Fibroblast of skin of left quadriceps (primary cell): ENCODE data around the gene LRP2BP.

Experiments
- DNase-seq, 2 experiments: peaks; one replicate each; pipeline ENCODE4 v3.0.0-alpha.2; 2013; ENCODE audit warnings: low read depth in 2 of 2

Gene LRP2BP

DNA sequence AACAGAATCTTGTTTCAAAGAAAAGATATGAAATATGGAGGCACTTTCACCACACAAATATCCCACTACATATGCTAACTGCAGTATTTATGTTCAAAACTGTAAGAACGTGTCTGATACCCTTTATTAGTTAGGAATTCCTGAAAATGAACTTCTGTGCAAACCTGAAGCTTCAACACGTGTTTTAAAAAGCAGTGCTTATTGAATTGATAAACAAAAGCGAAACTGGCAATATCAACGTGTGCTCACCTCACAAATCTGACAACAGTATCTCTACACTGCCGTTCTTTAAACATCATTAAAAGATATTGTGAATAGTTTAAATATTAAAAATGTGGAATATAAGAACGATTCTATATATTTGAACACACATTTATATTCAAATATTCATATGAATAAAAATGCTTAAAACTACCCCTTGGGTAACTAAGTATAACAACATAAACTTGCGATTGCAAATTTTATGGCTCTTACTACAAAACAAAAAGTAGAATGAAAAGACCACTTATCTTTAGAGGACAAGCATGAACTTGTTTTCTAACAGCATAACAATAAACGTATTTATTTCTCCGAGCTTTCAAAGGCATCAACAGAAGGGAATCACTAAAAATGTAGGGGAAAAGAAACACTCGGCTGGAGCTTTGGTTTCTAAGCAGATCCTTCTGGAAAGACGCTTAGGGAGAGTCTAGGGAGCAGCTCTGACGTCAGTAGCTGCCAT lies at the start of gene LRP2BP:
TSS of gene LRP2BP (minus strand) at position 687 of the 718 bp plus-strand sequence. CDS start 17,738 bp downstream, outside the sequence.
- DNase-seq, result no peak

DNA sequence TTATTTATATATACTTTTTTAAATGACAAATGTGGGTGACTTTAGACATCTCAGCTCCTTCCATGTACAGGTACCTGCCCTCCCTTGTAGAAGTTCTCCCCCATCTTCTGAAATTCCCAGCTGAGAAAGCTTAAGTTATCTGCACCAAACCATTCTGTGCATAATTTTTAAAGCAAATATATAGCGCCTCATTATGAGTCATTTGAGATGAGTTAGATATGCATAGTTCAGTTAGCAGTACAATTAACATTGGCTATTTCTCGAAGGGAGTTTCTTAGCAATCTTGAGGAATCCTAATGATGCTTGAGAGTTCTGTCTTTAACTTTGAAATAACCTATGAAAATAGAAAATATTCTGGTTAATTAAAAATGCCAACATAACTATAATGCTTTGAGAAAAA lies 49.5 kb upstream of the LRP2BP start:
- no peak for DNase-seq

DNA sequence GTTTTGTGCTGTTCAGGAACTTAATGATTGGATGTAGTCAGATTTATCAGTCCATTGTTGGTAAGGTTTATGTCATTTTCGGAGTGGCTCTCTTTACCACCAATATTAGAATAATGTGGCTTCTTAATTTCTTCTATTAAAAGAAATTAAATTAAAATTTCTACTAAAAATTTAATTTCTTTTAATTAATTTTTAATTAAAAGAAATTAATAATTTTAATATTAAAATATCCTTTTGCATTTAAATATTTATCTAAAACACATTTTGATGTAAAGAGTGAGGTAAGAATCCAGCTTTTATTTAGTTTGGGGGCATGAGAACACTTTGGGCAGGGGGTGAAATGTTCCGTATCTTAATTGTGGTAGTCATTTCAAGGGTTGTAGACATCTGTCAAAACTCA lies 45.8 kb upstream of the LRP2BP start:
- no peak for DNase-seq

DNA sequence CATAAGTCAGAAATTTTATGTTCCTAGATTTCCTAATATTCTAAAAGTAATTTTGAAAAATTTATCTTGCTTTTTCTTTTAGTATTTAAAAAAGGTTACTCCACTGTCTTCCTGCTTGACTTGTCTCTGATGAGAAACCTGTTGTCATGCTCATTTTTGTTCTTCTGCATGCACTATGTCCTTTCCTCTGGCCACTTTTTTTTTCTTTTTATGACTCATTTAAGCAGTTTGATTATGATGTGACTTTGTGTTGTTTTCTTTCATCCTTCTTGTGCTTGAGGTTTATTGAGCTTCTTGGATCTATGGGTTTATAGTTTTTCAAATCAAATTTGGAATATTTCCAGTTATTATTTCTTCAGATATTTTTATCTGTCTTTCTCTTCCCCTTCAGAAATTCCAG lies 42.1 kb upstream of the LRP2BP start:
- DNase-seq, result no peak

DNA sequence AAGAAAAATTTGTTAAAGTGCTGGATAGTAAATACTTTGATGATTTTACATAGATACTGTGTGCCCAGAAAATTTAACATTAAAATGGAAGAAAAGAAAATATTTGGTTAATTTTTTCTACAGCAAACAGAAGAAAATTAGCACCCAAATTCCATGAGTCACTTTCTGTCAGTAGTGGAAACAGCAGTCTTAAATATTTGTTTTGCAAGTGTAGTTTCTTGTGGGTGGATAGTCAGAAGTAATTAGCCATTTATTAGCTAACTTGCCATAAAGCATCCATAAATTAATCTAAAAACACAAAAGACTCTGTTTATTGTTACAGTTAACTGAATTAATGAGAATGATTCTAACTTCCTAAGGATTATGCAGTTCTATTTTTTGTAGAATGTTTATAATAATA lies 39.7 kb upstream of the LRP2BP start:
- DNase-seq, result no peak

DNA sequence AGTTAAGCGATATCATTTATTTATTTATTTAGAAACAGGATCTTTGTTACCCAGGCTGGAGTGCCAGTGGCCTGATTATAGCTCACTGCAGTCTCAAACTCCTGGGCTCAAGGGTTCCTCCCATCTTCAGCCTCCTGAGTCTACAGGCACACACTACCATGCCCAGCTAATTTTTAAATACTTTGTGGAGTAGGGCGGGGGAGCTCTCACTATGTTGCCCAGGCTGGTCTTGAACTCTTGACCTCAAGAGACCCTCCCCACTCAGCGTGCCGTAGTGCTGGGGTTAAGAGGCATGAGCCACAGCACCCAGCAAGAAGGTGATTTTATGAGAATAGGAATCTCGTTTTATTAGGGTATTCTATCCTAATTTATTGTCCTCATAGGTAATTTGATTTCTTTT lies 33.9 kb upstream of the LRP2BP start:
- no peak for DNase-seq

DNA sequence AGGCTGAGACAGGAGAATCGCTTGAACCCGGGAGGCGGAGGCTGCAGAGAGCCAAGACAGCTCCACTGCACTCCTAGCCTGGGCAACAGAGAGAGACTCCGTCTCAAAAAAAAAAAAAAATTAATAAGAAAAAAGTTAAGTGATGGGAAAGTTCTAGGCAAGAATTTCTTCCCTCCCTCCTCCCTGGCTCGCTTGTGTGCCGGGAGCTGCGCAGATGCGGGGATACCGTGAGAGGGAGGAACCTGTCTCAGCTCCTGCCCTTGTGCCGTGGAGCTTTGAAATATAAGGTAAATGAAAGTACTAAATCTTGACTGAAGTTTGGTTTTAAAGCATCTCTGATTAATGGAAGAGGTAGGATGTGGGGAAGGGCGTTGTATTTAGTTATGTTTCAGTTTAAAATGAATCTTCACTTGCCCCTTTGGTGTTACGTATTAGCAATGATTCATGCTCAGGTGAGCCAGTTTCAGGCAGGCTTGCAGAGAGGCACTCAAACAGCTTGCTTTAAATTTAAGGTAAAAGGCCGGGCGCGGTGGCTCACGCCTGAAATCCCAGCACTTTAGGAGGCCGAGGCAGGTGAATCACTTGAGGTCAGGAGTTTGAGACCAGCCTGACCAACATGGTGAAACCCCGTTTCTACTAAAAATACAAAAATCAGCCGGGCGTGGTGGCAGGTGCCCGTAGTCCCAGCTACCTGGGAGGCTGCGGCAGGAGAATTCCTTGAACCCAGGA lies 31.4 kb upstream of the LRP2BP start:
- DNase-seq, result no peak

DNA sequence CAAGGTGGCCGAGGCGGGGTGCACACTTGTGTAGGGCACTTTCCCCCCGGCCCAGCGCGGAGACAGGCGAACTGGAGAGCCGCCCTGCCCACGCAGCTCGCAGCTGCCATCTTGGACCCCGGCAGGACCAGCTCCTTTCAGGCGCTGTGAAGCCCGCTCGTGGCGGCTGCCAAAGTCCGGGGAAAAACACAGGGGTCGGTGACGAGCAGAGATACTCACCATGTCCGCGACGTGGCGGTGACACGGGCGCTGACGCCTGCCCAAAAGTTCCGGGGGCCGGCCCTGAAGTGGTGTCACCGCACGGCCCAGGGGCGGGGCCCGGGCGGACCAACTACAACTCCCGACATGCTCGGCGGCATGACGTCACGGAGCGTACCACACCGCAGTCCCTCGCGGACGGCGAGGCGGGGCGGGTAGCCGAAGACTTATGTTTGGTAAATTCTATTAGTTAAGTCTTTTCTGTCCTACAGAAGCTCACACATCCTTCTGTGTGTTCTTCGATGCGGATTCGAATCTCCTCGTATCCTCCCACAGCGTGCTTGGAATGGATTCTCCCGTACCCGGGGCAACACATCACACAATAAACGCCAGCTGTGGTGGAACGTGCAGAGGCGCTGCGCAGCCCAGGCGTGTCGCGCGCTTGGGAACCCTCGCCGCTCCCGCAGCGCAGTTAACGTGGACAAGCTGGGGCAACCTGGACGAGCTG lies 30.1 kb upstream of the LRP2BP start, which contains the start of gene UFSP2:
TSS of gene UFSP2 (minus strand) at position 318 of the 706 bp plus-strand sequence. CDS start at position 222, 96 bp downstream.
- DNase-seq, result peak; percentile 78 to 81

DNA sequence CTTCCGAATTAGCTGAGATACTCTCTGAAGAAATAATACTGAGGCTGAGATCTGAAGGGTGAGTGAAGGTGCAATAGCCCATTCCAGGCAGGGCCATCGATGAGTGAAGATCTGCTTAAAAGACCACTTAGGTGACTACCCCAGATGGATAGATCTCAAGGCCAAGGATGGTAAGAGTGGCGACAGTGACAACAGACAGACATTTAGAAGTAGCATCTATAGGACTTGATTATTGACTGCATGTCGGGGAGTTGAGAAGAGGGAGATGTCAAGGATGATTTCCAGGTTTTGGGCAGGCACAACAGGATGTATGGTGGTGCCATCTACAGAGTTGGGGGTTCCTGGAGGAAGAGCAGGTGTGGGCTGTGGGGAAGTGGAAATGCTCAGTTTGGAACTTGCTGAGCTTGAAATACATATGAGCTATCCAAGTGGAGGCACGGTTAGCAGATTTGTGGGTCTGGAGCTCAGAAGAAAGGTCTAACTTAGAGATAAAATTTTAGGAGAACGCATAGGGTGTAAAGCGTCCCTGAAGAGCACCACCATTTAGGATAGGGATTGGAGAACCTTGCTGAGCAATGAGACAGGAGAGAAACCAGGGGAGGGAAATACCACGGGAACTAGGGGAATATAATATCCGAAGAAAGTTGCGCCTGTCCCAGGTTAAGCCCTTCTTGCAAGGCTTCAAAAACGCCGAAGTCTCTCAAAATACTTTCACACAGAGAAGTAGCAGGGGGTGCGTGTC lies 29.4 kb upstream of the LRP2BP start:
- DNase-seq, result peak; percentile 3 to 13

DNA sequence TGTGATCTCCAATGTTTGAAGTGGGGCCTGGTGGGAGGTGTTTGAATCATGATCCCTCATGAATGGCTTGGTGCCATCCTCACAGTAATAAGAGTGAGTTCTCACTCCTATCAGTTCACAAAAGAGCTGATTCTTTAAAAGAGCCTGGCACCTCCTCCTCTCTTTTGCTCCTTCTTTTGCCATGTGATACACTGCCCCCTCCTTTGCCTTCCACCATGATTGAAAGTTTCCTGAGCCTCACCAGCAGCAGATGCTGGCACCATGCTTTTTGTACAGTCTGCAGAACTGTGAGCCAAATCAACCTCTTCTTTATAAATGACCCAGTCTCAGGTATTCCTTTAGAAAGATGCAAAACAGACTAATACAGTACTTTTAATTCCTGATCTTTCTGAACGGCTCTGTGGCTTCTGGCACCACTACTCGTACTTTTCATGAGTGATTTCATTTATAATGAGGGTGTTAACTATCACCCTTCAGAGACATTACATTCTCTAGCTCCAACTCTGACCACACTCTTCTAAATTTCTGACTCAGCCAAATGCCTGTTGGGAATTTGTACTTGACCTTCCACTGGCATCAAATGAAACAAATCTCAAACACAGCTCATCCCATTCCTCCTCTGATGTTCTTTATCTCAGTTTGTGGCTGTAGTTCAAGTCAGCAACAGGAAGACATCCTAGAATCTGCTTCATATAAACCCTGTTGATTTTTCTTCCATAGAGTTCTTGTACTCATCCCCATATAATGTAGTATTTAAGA lies 25.8 kb upstream of the LRP2BP start:
- DNase-seq, result peak; percentile 28 to 45

DNA sequence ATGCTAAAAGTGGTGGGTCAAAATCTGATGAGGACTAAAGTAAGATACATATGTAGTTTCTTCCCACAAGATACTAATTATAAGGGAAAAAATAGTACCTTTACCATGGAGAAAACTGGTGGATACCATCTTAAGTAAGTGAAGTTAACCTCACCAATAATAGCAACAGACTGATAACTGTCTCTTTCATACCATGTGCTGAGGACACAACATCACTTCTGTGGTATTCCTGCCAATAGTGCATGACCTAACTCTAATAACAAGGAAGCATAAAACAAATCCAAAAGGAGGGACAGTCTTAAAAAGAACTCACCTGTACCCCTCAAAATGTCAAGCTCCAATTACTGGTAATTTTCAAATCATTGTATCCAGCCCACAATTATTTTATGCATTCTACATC lies 21.2 kb upstream of the LRP2BP start:
- no peak for DNase-seq

DNA sequence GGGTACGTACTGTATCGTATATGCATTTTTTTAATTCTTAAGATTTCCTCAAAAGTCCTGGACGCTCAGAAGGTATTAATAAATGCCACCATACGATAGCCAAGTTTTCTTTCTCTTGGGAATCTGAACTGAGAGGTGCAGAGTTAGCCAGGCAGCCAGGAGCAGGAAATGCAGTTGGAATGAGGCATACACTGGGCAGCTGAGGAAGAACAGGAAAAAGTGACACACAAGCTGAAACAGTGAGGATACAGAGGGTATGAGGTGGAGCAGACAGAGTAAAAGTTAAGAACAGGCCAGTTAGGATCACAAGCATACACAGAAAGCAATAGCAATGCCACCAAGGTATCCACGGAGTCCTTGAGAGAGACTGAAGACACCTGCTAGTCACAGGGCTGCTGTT lies 16.7 kb upstream of the LRP2BP start:
- no peak for DNase-seq

DNA sequence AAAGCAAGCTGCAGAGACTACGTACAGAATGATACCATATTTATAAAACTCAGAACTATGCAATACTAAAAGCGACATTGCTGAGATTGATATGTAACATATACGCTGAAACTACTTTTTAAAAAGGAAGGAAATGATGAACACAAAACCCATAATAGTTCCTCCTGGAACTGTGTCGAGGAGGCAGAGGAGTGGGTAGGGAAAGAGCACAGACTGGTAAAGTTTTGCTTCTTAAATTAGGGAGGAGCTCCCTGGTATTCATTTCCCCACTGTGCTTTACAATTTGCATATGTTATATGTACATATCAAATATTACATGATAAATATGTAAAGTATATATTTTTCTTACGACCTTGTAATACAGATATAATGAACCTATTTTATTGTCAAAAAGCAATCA lies 16.1 kb upstream of the LRP2BP start:
- no peak for DNase-seq

DNA sequence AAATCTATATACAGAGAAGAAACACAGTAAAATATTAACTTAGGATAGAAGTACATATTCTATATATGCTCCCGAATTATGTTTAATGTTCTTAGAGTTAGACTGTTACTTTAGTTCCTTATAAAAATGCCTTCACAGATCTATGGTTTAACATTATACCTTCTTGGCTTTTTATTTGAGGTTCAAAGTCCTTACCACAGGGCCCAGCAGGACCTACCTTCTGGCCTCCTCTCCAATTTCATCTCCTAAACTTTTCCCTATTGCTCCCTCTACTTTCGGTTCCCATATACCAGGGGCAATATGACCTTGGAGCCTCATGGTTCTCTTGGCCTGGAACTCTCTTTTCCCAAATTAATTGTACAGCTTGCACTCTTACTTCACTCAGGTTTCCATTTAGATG lies 12.7 kb upstream of the LRP2BP start:
- DNase-seq, result no peak

DNA sequence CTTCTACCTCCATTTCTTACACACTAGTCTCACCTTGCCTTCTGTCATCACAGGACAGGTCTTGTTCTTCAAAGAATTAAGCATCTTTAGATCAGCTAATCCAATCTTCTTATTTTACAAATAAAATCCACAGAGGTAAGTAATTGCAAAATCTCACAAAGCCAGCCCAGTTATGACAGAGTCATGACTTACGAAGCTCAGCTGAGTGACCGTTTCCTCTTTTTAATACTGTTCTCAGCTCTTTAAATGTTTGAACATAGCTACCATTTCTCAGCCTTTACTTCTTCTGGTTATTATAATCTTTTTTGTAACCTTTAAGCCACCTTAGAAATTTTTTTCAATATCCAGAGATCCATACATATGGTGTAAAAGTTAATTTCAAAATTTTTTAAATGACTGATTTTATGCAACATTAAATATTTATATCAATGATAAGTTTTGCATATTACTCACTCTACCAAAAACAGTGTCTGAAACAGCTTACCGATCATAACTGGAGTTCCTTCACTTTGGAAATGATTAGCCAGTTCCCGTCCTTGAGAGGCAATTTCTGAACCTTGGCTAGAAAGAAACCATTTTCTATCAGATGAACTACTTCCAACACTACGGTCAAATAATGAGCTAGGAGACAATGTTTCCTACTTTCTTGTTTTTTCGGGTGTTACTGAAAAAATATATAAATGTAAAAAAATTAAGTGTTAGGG lies 9.7 kb upstream of the LRP2BP start:
- DNase-seq, result no peak

DNA sequence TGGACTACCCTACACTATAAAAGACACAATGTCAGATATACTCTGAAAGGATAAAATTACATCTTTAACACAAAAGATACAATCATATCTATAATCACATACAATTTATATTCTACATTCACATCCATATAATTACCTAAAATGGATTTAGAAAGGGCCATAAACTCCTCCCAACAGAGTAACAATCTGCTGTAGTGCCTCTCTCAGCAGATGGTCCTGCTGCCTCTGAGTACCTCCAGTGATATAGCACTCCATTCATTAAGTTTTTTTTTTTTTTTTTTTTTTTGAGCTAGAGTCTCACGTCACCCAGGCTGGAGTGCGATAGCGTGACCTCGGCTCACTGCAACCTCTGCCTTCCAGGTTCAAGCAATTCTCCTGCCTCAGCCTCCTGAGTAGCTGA lies 8.3 kb upstream of the LRP2BP start:
- DNase-seq, result no peak

DNA sequence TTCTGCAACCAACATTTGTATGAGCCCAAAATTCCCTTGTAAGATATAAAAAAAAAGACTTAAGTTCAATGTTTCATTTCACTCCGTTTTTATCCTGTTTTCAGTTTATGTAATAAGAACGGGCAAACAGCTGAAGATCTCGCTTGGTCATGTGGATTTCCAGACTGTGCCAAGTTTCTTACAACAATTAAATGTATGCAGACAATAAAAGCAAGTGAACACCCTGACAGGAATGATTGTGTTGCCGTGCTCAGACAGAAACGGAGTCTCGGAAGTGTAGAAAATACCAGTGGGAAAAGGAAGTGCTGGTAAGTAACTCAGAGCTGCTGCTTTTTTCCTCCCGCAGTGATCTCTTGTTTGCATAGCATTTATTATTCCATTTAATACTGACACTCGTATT lies 3.7 kb upstream of the LRP2BP start:
- DNase-seq, result no peak

DNA sequence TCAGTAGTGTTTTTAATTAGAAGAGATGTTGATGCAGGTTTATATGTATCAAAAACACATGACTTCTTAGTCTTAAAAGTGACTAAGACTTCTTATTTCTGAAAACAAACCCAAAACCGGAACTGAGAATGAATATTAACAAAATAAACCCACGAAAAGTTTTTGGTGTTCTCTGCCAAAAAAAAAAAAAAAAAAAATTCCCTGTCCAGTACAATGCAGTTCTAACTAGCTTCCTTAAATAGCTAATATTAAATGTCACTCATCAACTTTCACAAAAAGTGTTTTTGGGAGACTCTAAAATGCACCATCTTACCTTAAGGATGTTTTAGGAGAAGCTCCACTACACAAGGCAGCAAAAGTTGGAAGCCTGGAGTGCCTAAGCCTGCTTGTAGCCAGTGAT lies 2.9 kb upstream of the LRP2BP start:
- DNase-seq, result no peak

DNA sequence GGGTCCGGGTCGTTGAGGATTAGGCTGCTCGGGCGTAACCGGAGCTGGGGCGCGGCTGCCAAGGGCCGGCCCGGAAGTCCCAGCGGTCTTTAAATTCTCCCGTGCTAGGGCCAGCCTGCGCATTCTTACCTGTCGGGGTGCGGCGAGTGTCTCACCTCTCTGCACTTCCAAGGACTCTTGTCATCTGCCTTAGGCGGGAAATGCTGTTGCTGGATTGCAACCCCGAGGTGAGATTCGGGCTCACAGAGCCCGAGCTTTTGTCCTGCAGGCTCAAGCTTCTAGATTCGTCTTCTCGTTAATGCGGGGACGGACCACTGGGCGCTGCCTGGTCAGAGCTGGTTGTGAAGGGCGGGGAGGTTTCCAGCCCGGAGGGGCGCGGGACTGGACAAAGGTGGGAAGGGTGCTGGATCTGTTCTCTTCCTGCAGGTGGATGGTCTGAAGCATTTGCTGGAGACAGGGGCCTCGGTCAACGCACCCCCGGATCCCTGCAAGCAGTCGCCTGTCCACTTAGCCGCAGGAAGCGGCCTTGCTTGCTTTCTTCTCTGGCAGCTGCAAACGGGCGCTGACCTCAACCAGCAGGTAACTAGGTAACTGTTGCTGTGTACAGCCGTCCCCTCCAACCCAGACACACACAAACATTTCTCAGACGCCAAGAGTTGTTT lies 1.1 kb upstream of the LRP2BP start, which contains the start of gene ANKRD37:
TSS of gene ANKRD37 (plus strand) at position 118 of the 662 bp plus-strand sequence. CDS start at position 201, 83 bp downstream.
- DNase-seq, result peak in 1 of 2 experiments; percentile 7
